GM18498 (cell line): Measurements from ENCODE around the gene AFM.

Experiments
- ATAC-seq: cut with Tn5 transposase; IDR thresholded peaks from one replicate; pipeline ENCODE4 v1.9.1; 2021; ENCODE audit warnings: mild to moderate bottlenecking, moderate library complexity; ENCODE audit not compliant: unreplicated experiment

The AFM gene

DNA sequence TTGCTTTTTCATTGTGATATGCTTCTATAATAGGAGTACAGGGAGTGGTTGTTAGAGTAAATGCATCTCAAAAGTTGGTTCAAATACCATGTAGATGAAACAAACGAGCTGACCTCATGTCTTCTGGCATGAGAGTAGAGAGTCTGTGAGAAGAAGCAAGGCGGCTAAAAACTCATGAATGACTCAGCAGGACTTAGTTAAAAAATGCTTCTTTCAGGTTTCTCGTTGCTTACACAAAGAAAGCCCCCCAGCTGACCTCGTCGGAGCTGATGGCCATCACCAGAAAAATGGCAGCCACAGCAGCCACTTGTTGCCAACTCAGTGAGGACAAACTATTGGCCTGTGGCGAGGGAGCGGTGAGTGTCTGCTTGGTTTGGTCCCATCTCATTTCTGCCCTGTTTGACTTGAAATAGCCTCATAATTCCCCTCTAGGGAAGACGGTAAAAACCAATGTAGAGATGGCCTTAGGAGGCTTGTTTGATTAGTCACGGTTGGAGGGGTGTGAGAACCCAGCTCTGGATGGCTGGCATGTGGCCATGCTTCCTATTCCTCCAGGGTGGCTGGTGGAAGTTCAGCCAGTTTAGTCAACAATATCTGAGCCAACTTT, 31.0 kb upstream of the AFM start:
- no peak for ATAC-seq

- no peak for ATAC-seq
These were observed 30.1 kb upstream of the AFM start for GRCh38 chr4:73451404-73451803.

DNA sequence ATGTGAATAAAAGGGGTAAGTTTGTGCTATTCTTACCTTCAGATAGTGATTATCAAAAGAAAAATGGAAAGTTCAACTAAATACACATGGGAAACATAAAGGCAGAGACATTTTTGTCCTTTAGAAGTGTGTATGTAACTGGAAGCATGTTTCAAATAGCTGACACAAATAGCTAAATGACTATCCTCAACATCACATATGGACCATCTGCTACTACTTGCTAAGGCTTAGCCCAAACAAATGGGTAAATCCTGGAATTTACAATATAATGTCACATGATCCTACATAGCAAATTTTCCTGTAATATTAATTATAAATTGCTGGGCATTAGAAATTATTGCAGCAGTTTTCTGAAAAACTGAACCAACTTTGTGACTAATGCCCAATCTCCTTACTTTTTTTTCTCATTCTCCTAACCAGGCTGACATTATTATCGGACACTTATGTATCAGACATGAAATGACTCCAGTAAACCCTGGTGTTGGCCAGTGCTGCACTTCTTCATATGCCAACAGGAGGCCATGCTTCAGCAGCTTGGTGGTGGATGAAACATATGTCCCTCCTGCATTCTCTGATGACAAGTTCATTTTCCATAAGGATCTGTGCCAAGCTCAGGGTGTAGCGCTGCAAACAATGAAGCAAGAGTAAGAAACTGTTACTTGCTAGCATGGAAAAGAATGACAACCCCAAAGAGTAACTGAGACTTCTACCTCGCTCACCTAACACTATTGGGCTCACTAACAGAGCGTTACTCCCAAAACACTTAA, 29.4 kb upstream of the AFM start:
- ATAC-seq = no peak

DNA sequence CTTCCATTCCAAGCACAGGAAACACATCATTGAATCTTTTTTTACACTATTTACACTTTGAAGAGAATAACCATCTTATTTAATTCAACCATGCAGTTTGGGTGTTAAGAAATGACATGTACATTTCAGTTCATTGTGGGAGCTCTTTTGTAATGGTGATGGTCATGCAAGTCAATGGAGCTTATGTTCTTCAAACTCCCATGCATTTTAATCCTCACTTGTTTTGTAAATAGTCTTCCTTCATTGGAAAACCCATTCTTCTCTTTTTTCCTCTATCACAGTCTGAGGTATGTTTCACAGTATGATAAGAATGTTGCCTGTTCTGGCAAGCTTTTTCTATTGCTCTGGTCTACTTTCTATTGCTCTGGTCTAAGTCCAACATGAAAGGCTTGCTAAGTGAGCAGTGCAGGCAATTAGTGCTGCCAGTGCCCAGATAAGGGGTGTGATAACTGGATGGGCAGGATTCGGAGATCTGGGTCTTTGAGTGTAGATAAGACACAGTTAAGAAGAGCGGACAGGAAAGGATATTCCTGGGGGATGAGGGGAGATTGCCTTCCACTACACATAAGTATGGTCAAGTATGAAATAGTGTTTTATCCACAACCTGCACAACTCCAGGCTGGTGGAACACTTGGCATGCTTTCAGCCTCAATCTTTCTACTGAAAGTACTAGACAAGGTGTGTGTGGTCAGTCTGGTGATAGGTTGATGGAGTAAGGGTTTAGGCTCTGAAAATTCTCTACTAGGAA, 28.4 kb upstream of the AFM start:
- ATAC-seq = no peak

DNA sequence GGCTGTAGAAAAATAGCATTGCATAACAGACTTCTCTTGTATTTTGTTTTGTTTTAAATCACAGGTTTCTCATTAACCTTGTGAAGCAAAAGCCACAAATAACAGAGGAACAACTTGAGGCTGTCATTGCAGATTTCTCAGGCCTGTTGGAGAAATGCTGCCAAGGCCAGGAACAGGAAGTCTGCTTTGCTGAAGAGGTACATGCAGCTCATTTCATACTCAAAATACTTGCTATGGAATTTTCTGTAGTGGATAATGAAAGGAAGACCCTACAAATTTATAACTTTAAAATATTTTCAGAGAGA, 27.9 kb upstream of the AFM start:
- no peak for ATAC-seq

- no peak for ATAC-seq
These were observed 26.6 kb upstream of the AFM start for GRCh38 chr4:73454920-73455319.

- no peak for ATAC-seq
These were observed 25.1 kb upstream of the AFM start for GRCh38 chr4:73456177-73457022.

DNA sequence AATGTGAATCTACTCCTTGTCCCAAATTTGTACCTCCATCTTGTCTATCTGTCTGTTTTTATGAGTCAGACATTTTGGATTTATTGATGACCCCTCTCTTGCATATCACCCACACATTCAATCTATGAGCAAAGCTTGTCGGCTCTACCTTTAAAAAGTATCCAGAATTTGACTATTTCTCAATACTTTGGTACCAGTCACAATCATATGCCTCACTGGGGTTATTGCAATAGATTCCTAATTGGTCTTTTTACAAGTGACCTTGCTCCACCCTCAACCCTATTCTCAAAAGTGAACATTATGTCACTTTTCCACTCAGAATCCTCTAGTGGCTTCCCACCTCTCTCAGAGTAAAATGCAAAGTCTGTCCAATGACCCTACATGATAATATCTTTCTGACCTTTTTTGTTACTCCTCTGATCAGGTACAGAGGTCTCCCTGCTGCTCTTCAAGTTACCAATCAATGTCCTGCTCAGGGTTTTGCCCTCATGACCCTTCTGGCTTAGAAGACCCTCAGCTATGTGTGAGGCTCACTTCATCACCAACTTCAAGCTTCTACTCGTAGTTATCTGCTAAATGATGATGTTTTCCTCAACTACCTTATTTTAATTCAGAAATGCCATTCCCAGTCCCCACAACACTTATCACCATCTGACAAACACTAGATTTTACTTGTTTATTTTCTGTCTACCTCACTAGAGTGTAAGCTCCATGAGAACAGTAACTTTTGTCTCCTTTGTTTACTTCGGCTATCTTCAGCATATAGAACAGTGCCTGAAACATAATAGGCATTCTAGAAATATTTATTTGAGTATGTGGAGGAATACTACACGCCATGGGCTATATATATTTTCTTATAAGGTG, 23.1 kb upstream of the AFM start:
- ATAC-seq = no peak

GRCh38 chr4:73459048-73459421, 22.5 kb upstream of the AFM start:
- ATAC-seq = no peak

- no peak for ATAC-seq
These were observed 20.5 kb upstream of the AFM start for GRCh38 chr4:73460913-73461522.

- no peak for ATAC-seq
These were observed 13.4 kb upstream of the AFM start for GRCh38 chr4:73468170-73468569.

DNA sequence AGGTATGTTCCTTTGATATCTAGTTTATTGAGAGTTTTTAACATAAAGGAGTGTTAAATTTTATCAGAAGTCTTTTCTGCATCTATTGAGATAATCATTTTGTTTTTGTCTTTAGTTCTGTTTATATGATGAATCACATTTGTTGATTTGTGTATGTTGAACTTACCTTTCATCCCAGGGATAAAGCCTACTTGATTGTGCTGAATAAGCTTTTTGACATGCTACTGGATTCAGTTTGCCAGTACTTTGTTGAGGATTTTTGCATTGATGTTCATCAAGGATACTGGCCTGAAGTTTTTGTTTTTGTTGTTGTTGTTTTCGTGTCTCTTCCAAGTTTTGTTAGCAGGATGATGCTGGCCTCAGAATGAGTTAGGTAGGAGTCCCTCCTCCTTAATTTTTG, 10.8 kb upstream of the AFM start:
- no peak for ATAC-seq

DNA sequence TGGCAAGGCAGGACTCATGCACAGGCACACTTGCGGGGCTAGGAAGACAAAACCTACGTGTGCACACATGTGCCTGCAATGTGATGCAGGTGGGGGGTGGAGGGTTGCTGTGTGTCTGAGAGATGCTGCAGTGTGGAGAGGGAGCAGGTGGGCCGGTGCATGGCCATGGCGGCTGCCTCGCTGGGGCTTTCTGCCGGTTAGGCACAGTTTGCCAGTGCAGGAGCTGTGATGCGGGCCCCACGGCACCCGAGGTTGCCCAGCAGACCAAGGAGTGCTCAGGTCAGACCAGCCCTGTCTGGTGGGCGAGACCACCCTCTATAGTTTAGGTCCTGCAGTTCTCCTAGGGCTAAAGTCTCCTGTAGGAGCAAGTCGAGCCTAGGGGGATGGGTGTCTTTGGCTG, 4.4 kb upstream of the AFM start:
- no peak for ATAC-seq

- no peak for ATAC-seq
These were observed 2.2 kb upstream of the AFM start for GRCh38 chr4:73479323-73479722.

GRCh38 chr4:73485085-73485484, 3.5 kb downstream of the AFM start:
- ATAC-seq = no peak

DNA sequence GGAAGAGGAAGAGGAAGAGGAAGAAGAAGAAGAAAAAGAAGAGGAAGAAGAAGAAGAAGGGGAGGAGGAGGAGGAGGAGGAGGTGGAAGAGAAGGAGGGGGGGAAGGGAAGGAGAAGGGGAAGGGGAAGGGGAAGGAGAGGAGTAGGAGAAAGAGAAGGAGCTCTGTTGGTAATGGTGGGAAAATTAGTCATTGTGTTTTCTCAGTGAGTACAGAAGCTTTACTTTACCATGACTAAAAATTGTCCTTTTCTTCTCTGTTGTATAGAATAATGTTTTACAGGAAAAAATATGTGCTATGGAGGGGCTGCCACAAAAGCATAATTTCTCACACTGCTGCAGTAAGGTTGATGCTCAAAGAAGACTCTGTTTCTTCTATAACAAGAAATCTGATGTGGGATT, 4.1 kb downstream of the AFM start:
- no peak for ATAC-seq

GRCh38 chr4:73486497-73486896, 5.0 kb downstream of the AFM start:
- no peak for ATAC-seq

DNA sequence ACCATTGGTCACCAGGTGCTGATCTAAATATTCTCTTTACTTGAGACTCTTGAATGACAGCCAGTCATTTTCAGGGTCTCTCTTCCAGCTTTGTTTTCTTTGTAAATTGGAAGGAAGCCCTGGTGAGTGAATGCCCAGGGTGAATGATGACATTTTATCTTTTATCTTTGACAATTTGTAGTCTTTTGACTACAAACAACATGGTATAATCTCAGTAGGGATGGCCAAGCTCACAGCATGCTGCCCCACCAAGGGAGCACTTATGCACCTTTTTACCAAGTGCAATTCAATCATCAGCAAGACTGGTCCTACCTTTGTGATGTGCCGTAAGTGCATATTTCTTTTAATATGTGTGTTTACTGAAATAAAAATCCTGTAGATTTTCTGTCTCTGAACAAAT, 5.7 kb downstream of the AFM start:
- no peak for ATAC-seq

- ATAC-seq = no peak
These were observed 18.6 kb downstream of the AFM start for GRCh38 chr4:73499996-73500765.
